Right lobe of liver (tissue), 6 donors: ENCODE results near the gene PTPRCAP. TPM values are rescaled to one million over a fixed set of nuclear protein-coding genes. Genes with fewer than 3 reads are reported as not detected.

Experiments
- ATAC-seq, 4 donors: fragments of 200-7000 bp; cut with Tn5 transposase; one replicate each; pipeline ENCODE4 v1.9.1; 2020; ENCODE audit warnings: mild to moderate bottlenecking in 4 of 4, moderate library complexity in 4 of 4
- DNase-seq, 3 donors: peaks; one replicate each; pipeline ENCODE4 v3.0.0-alpha.2; 2020
- H3K27ac ChIP-seq, 3 donors: fragments of 200-600 bp; one replicate each; pipeline ENCODE4 v1.8.0; 2022
- H3K27me3 ChIP-seq, 2 donors: fragments of 200-600 bp; one replicate each; pipeline ENCODE4 v1.8.0; 2022
- H3K36me3 ChIP-seq, 4 donors: fragments of 200-600 bp; sonication (generic) in 1 of 4; one replicate each; pipeline versions ENCODE4 v1.5.1 to v1.8.0; 2017 to 2022; ENCODE audit warnings: control low read depth in 1 of 4
- H3K4me1 ChIP-seq, 4 donors: fragments of 200-600 bp; sonication (generic) in 1 of 4; one replicate each; pipeline versions ENCODE4 v1.5.1 to v1.8.0; 2017 to 2022; ENCODE audit warnings: control low read depth in 1 of 4
- H3K4me3 ChIP-seq, 3 donors: fragments of 200-600 bp; one replicate each; pipeline ENCODE4 v1.8.0; 2022
- H3K9me3 ChIP-seq, 4 donors: fragments of 200-600 bp; sonication (generic) in 1 of 4; one replicate each; pipeline versions ENCODE4 v1.5.1 to v1.8.0; 2017 to 2022; ENCODE audit warnings: control low read depth in 1 of 4
- CTCF ChIP-seq, 4 donors: fragments of 200-600 bp in 3 of 4; fragments of 450-650 bp in 1 of 4; IDR thresholded peaks; one replicate each; pipeline versions ENCODE4 v1.5.1 to v1.8.0; 2016 to 2022; ENCODE audit warnings: antibody characterized with exemption in 4 of 4, mild to moderate bottlenecking in 2 of 4
- POLR2A ChIP-seq: fragments of 450-650 bp; IDR thresholded peaks from one replicate; pipeline ENCODE4 v1.6.1; 2017; ENCODE audit warnings: antibody characterized with exemption, mild to moderate bottlenecking
- WGBS: methylation state at CpG from one replicate; pipeline ENCODE4 v1.1.6; 2018; ENCODE audit warnings: low coverage, low lambda C conversion rate; ENCODE audit not compliant: insufficient coverage; ENCODE audit errors: missing lambda C conversion rate; 5-methylcytosine and 5-hydroxymethylcytosine counted together
- intact Hi-C, 2 donors: fragments of 100-400 bp; cut with DNase I; formaldehyde crosslinking; loops; one replicate each; pipeline versions ENCODE4 v1.11.2 to v1.14.1; 2022
- total RNA-seq, 6 experiments: library from RNA; depleted of rRNA in 2 of 6; stranded (reverse); fragments of >200 nt in 2 of 6; fragmentation: NEBNext Ultra II Directional in 3 of 6; extraction: Animal tissue kit (Norgen Biotek cat#: 25700) in 3 of 6; gene quantifications; one replicate each; pipeline versions ENCODE4 v1.1.0 to v1.2.4, GENCODE V29; 2016 to 2023
- donor health status: DM: no; HTN: yes; CAD: no.
- donor health status: DM: no; HTN: no; CAD: no.
- donor health status: DM: no; HTN: no; CAD: no.
- donor health status: DM: no; HTN: yes; CAD: no.
- donor health status: DM: no; HTN: yes; CAD: no.

The PTPRCAP gene
- total RNA-seq, 6 experiments from 2014 or later = 0.72 to 2.8 (median 2.1) TPM

DNA sequence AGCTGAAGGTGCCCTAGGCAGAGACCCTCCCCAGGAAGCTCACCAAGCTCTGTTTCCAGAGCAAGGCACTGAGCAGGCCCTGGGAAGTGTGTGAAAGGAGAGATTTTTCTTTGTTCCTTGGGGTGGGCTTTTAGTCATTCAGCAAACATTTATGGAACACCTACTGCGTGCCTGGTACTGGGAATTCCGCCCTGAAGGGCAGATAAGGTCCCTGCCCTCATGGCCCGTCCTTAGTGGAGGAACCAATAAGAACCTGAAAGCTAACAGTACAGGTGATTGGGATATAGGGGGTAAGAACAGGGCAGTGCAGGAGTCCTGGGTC is 27.7 kb upstream of the PTPRCAP start:
- intact Hi-C loops = loop anchor here in 1 of 2 donors (5.0 kb wide), 1 partner anchor 42 kb away; the partner anchor contains the start of genes CDK2AP2 and PITPNM1
- Histone ChIP-seq H3K27ac (peak overlapping the region; percentile 71 to 94 (median 94)), H3K9me3 (no peaks in the 10 kb centered on the region), H3K27me3 (no peaks in the 10 kb centered on the region), H3K36me3 (no peaks in the 10 kb centered on the region), H3K4me1 (peaks cover 0 to 39% (median 16%) of the 10 kb centered on the region in 4 donors), H3K4me3 (peak overlapping the region; percentile 66 to 83 (median 70))
- DNase-seq = no peak
- ATAC-seq = no peak
- WGBS = 26% methylated on average over 3 of the region's 3 CpGs
- TF ChIP-seq CTCF (IDR thresholded peaks at IDR 0.05) = no peak
- no peak for TF ChIP-seq POLR2A

DNA sequence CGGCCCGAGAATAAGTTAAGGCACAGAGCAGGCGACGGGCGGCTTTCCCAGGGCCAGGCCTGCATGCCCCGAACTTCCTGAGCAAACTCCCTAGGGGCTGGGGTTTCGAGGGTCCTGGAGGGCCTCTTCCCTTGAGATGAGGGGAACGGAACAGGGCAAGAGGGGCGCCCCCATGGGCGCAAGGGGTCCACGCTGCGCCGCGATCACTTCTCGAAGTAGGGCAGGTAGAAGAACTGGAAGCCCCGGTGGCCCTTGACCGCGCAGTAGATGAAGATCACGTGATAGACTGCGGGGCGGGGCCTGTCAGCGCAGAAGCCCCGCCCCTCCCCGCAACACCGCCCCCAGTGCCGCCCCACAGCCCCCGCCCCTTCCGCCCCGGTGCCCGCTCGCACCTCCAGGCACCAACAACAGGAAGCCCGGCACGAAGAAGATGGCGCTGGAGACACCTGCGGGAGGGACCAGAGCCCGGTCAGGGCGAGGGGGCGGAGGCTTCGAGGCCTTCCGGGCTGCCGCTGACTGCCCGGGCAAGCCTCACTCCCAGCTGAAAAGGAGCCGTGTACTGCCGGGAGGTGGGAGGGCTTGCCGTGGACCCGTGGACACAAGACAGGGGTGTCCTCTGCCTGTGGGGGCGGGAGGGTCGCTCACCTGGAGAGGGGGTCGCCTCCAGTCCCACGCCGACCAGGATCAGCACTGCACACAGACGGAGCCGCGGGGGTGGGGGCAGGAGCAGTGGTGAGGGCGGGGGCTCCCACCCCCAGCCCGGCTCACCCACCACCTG is 27.1 kb upstream of the PTPRCAP start:
- TF ChIP-seq CTCF (IDR thresholded peaks at IDR 0.05) (no peak), POLR2A (peak; percentile 74)
- intact Hi-C loops = loop anchor here in 1 of 2 donors (5.0 kb wide), 1 partner anchor 43 kb away; the partner anchor contains the start of genes CDK2AP2 and PITPNM1
- peak; percentile 95 to 96 (median 95) for DNase-seq
- H3K4me3 ChIP-seq = peak overlapping the region; percentile 66 to 83 (median 70)
- H3K4me1 ChIP-seq = peaks cover 0 to 35% (median 16%) of the 10 kb centered on the region in 4 donors
- no peaks in the 10 kb centered on the region for H3K36me3 ChIP-seq
- no peaks in the 10 kb centered on the region for H3K27me3 ChIP-seq
- peak overlapping the region; percentile 71 to 94 (median 94) for H3K27ac ChIP-seq
- peak; percentile 75 to 82 (median 79) for ATAC-seq
- no peaks in the 10 kb centered on the region for H3K9me3 ChIP-seq
- 13% methylated on average over 15 of the region's 56 CpGs for WGBS

DNA sequence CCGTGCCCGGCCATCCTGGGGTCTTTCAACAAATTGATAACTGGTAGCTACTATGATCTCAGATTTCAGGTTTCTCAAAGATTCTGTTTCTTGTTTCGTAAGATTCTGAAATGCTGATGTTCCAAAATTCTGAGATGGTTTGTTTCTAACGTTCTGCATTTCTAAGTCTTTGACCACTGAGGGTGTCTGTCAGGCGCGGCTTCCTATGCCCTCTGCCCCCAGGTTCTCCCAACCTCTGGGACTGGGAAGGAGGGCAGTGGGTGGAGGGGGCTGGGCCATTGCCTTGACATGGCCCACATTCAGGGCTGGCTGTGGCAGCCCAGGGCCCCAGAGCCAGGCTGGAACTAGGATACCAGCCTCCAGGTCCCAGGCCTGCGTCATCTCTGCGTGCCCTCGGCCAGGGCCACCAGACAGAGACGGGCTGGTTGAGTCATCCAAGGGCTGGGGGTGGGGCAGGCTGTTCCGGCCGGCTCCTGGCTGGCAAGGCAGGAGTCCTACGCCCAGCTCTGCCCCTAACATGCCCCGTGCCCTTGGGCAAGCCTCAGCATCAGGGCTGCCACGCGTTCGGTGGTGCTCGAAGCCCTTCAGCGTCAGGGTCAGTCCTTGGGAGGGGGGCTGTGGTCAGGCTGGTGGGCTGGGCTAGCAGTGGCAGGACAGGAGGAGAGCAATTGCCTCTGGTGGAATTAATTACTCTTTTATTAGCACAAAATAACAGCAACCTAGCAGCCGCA is 26.4 kb upstream of the PTPRCAP start:
- no peaks in the 10 kb centered on the region for H3K9me3 ChIP-seq
- H3K4me1 ChIP-seq = peaks cover 0 to 33% (median 16%) of the 10 kb centered on the region in 4 donors
- peak; percentile 55 to 76 (median 70) for ATAC-seq
- WGBS = 85% methylated on average over 9 of the region's 20 CpGs
- DNase-seq = peak; percentile 86 to 91 (median 86)
- H3K36me3 ChIP-seq = no peaks in the 10 kb centered on the region
- H3K27ac ChIP-seq = peak overlapping the region; percentile 71 to 94 (median 94)
- peak overlapping the region; percentile 66 to 83 (median 70) for H3K4me3 ChIP-seq
- no peak for TF ChIP-seq CTCF (IDR thresholded peaks at IDR 0.05)
- TF ChIP-seq POLR2A = peak; percentile 58
- no peaks in the 10 kb centered on the region for H3K27me3 ChIP-seq
- intact Hi-C loops = no loop called here

- ATAC-seq = no peak
- intact Hi-C loops = no loop called here
- 98% methylated on average over 6 of the region's 10 CpGs for WGBS
Observed at GRCh38 chr11:67463186-67463585, 25.7 kb upstream of the PTPRCAP start.

More at GRCh38 chr11:67463186-67463585, 25.7 kb upstream of the PTPRCAP start:
- TF ChIP-seq CTCF (IDR thresholded peaks at IDR 0.05) (no peak), POLR2A (no peak)
- no peaks in the 10 kb centered on the region for H3K36me3 ChIP-seq
- H3K27me3 ChIP-seq = no peaks in the 10 kb centered on the region
- no peak overlapping the region for H3K4me3 ChIP-seq
- H3K27ac ChIP-seq = peak overlapping the region in 1 of 3 donors; percentile 94
- peaks cover 0 to 31% (median 14%) of the 10 kb centered on the region in 4 donors for H3K4me1 ChIP-seq
- no peaks in the 10 kb centered on the region for H3K9me3 ChIP-seq
- DNase-seq = no peak
